Femur (tissue), 1 donor: Measurements from ENCODE around the gene UQCRC1.

Experiments used
- DNase-seq: peaks from one replicate; pipeline ENCODE4 v3.0.0-alpha.2; 2017

The UQCRC1 gene

GRCh38 chr3:48598323-48599076 is 10.9 kb downstream of the UQCRC1 start:
- peak; percentile 61 for DNase-seq

- no peak for DNase-seq
Observed at GRCh38 chr3:48597408-48597800, 12.0 kb downstream of the UQCRC1 start.

- DNase-seq: no peak
Observed at GRCh38 chr3:48596676-48597407, 12.6 kb downstream of the UQCRC1 start.

GRCh38 chr3:48596157-48596556 is 13.3 kb downstream of the UQCRC1 start:
- DNase-seq: no peak

GRCh38 chr3:48595526-48596121 is 13.8 kb downstream of the UQCRC1 start:
- no peak for DNase-seq

GRCh38 chr3:48595075-48595525 is 14.3 kb downstream of the UQCRC1 start, which contains the start of gene COL7A1:
Gene COL7A1 (minus strand): TSS chr3:48595329. CDS start chr3:48595159, 170 bp downstream.
- no peak for DNase-seq

- DNase-seq: no peak
Observed at GRCh38 chr3:48594417-48595049, 14.9 kb downstream of the UQCRC1 start.

- no peak for DNase-seq
Observed at GRCh38 chr3:48593337-48593736, 16.1 kb downstream of the UQCRC1 start.

- DNase-seq: no peak
Observed at GRCh38 chr3:48592519-48593087, 16.8 kb downstream of the UQCRC1 start.

- DNase-seq: no peak
Observed at GRCh38 chr3:48591886-48592518, 17.4 kb downstream of the UQCRC1 start.

- no peak for DNase-seq
Observed at GRCh38 chr3:48591436-48591835, 18.0 kb downstream of the UQCRC1 start.

GRCh38 chr3:48588230-48588629 is 21.2 kb downstream of the UQCRC1 start:
- no peak for DNase-seq

- no peak for DNase-seq
Observed at GRCh38 chr3:48587686-48588085, 21.8 kb downstream of the UQCRC1 start.

GRCh38 chr3:48585411-48585810 is 24.0 kb downstream of the UQCRC1 start:
- no peak for DNase-seq

- DNase-seq: no peak
Observed at GRCh38 chr3:48584836-48585235, 24.6 kb downstream of the UQCRC1 start.

GRCh38 chr3:48581621-48582481 is 27.6 kb downstream of the UQCRC1 start:
- no peak for DNase-seq

- no peak for DNase-seq
Observed at GRCh38 chr3:48576647-48577046, 32.8 kb downstream of the UQCRC1 start.

- no peak for DNase-seq
Observed at GRCh38 chr3:48575366-48575765, 34.1 kb downstream of the UQCRC1 start.

GRCh38 chr3:48573973-48574585 is 35.4 kb downstream of the UQCRC1 start:
- no peak for DNase-seq

- no peak for DNase-seq
Observed at GRCh38 chr3:48572517-48572916, 36.9 kb downstream of the UQCRC1 start.

- no peak for DNase-seq
Observed at GRCh38 chr3:48571938-48572337, 37.5 kb downstream of the UQCRC1 start.
